NCI-H1436 (cell line): ENCODE measurements around the gene TTC28.

Experiments used
- DNase-seq: peaks from one replicate; lab custom pipeline; 2025; lab: John Stamatoyannopoulos, UW

Gene TTC28

DNA sequence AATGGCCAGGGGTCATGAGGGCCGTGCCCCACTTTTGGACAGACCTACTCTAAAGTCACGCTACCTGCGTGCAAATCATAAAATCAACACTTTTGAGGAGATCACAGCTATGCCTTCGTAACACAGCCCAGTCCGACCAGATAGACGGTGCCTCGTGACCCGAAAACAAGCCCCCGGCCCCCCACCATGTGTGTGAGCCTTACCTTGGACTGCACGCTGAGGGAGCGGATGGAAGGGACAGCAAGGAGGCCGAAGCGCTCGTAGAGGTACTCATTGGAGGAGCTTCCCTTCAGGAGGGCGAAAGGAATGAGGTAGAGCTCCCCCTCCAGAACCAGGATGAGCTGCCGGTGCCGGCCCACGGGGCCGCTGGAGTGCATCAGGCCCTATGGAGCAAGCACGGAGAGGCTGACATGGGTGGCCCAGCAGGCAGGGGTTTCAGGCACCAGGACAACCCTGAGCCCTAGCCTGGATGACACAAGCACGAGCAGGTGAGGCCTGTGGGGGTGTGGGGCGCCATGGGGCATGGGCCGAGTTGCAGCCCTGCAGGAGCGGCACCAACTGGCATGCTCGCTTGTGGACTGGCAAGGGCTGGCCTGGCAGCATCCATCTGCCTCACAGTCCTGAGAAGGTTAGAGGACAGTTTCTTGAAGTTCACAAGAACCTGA is 678.3 kb downstream of the TTC28 start:
- no peak for DNase-seq

DNA sequence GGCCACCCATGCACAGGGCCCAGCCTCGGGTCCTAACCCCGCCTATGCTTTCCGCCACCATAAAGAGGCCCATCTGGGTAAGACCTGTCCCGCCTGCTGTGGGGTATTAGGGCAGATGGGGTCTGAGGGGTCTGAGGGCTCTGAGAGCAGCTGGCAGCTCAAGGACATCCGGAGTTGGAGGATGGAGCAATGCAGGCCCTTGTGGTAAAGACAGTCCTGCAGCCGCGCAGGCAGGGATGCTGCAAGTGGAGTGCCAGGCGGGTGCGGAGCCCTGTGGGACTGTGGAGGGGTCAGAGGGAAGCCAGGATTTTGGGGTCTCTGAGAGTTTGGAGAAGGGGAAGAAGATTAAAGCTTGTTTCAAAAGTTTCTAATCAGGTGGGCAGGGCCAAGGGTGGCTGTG is 679.3 kb downstream of the TTC28 start:
- no peak for DNase-seq

DNA sequence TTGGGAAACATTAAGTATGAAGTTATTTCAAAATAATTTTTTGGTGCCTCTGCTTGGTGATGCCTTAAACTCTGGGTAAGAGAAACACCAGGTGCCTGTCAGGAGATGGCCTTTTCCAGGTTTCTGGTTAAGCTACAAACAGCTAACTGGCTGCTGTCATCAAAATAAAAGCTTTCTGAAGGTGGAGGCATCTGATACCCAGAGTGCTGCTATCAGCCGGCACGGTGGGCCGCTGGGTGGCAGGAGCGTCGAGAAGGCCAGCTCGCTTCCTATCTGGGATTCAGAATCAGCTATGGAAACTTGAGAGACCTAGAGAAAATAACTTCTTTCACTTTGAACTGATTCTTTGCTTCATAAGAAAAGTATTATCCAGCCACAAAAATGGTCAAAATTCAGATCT is 679.8 kb downstream of the TTC28 start:
- DNase-seq: no peak

DNA sequence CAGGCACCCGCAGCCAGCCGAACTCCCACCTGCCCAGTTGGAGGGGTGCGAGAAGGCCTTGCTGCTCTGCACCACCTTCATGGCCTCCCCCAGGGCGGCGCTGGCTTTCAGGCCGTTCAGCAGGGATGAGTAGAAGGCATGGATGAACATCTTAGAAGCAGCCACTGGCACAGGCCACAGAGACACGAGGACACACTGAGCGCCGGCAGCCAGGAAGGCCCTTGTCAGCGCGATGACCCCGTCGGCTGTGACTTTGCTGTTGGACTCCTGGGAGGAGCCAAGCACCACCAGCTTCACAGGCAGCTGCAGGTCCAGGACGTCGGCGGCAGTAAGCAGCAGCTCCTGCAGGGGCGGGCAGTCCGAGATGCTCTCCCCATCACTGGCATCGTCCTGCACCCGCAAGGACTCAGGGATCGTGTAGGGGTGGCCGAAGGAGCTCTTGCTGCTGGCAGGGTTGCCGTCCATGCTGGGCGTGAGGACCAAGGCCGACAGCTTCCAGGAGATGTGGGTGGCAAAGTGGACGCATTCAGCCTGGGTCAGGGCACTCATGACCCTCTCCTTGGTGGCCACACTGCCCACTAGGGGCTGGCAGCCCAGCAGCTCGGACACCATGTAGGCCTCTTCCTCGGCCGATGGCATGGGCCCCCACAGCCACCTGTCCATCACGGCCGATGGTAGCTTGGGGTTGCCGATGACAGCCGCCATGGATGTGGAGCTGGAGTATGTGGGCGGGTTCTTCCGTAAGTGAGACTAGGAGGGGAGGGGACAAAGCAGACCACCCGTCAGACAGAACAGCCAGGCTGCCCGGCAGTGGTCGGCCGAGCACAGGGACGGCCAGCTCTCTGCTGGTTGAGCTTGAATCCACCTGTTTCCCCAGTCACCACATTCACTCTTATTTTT is 680.9 kb downstream of the TTC28 start:
- no peak for DNase-seq

DNA sequence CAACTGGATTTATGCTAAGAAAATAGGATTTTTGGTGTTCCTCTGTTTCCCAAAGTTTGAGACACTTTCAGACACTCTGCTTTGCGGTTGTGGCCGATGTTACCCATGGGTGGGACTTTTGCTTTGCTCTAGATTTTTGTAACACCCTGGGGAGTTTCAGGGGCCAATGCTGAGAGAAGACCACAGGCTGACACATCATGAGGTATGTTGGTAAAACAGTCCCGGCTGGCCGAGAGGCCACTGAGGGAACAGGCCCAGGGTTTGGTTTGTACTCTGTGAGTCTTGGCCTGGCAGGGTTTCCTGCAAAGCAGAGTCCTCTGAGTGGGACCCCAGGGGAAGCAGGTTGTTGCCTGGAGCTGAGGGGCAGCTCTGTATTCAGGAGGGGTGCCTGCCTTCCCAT is 682.1 kb downstream of the TTC28 start:
- DNase-seq: no peak

DNA sequence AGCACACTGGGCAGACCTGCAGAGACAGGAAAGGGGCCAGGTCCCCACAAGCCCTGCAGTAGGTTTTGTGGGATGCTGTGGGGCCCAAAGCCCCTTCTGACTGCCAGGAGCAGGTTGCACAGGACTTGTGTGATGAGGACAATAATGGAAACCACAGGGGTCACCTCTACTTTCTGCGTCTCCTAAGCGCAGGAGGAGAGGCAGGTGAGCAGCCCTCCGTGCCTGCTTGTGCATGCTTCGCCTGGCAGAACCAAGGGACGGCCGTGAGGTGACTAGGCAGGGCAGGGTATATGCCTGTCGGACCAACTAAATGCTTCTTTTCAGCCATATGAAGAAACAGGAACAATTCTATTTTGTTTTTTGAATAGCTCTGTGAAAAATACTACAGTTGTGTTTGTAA is 682.7 kb downstream of the TTC28 start:
- no peak for DNase-seq

DNA sequence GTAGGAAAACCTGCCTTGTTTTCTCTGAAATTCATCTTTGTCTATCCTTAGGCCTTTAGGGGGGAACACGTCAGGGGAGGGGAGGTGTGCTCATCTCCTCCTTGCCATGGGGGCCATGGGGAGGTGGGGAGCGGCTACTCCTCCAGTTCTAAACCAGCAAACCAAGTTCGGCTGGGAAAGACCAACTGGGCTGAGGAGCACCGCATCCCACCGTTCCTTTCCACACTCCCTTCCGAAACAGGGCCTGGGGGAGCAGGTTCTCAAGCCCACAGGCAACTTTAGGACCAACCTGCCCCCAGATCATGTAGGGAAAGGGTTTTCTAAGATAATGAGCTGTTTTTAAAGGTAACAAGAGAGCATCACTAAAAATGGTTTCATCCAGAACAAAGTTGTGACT is 683.1 kb downstream of the TTC28 start:
- DNase-seq: no peak

DNA sequence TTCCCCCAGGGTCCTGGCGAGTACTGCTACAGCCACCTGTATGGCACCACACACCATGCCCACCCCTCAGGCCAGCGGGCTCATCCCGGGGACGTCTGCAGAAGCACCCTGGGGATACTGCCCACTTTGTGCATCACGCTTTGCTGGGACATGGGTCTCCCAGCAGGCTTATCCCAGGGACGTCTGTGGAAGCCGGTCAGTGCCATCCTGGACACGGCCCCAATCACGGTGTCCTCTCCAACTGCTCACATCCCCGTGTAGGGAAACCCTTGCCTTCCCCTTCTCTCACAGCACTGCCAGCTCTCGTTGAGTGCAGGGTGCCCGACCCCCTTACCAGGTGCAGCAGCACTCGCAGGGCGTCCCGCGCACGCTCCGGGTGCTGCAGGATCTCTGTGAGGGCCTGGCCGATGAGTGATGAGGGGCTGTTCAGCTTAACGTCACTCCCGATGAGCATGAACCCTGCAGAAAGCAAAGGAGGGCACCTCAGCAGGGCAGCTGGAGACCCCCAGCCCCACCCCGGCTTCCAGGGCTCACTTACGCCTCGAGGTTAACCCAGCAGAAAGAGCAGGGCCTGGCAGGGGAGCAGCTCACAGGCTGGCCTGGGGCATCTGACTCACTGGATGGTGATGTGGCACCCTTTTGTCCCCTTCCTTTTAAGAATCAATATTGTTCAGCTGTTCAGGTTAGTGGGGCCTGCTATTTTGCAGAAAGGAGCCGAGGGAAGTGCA is 683.7 kb downstream of the TTC28 start:
- DNase-seq: no peak

DNA sequence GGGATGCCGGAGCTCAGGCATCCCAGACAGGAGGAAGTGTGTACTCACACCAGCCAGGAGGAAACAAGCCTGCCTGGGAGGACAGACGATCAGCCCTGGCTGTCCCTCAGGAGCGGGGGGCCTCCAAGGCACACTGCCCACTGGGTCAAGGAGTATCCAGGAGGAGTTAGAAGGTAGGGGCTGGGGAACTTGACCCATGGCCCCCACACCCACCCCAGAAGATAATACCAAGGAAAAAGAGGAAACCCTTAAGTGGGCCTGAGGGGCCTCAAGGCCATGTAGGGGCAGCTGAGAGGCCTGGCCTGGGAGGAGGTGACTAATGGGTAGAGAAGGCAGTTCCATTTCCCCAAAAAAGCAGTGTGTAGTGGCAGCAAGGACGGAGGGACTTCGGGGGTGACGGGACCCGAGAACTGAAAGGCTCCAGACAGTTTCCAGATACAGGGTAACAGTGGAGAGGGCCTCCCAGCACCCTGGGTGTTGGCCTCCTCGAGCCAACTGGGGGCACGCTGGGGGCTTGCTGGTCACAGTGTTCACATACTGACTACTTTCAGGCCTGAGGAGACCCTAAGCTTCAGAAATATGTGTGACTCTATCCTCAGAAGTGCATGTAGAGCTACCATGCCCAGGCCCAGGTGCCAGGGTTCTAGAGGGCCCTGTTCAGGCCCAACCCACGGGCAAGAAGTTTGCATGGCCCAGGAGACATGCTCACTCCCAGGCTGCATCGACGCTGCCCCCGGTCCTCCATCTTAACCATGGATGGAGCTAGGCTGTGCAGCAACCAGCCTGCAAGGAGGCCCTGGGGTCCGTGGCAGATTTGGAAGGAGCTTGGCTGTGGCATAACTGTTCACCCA is 684.9 kb downstream of the TTC28 start:
- no peak for DNase-seq

DNA sequence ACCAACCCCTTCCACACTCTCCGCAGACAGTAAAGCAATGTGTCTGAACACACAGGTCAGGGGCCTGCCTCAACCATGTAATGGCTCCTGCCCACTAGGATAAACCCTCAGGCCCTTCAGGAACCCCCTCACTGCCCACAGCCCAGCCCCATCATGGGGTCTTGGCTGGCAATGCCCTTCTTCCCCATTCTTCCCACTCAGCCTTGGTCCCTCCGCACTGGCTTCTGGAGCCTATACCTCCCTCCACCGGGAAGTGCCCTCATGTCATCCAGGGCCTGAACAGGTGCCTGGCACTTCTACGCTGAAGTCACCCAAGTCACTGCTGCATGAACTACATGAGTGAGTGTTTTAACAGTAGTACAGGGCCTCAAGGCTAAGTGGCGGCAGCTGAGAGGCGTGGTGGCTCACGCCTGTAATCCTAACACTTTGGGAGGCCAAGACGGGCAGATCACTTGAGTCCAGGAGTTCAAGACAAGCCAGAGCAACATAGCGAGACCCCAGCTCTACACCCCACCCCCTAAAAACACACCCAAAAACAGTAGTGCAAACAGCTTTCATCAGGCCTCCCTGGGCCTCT is 685.8 kb downstream of the TTC28 start:
- DNase-seq: no peak

DNA sequence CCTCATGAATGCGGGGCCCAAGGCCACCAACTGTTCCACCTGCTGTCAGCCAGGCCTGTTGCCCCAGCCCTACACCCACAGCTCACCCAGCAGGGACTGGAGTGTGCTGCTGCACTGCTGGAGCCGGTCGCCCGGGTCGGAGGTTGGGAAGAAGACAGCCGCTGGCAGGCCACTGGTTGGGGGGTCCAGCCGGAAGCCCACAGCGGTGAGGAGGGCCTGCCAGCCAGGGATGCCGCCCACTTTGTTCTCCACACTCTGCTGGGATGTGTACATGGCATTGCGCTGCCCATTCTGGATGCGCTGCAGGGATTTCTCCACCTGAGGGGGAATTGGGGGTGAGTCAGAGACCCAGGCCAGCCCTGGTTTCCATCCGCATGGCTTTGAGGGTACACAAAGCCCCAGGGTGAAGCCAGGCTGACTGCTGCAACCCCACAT is 686.4 kb downstream of the TTC28 start:
- no peak for DNase-seq

DNA sequence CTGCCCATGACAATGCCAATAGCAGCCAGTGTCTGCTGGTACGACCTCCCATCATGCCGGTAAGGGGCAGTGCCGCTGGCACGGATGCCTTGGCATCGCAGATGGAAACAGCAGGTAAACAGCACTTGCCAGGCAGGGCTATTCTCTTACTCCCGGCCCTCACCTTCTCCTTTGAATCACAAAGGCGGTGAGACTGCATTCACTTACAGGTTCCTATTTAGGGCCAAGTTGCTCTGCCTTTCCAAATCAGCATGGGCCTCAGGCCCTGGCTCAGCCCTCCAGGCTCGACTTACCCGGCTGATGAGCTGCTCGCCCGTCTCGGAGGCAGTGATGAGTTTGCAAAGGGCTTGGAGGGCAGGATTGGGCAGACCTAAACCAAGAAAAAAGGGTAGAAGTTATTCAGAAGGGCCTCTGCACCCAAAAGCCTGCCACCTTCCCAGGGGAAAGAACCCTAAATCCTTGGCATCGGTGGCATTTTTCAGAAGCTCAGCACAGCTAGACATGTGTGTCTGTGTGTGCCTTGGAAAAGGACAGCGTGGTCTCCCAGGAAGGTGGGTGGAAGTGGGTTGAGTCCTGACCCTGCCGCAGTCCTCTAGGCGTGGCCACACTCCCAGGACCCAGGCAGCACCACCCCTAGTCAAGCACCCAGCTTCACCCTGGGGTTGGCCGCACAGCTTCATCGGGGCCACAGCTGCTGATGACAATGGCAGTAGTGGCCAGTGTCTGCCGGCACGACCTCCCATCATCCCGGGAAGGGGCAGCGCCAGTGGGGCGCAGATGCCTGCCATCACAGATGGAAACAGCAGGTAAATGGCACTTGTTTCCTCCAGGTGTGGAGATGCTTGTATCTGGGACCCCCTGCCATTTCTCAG is 687.1 kb downstream of the TTC28 start:
- no peak for DNase-seq

DNA sequence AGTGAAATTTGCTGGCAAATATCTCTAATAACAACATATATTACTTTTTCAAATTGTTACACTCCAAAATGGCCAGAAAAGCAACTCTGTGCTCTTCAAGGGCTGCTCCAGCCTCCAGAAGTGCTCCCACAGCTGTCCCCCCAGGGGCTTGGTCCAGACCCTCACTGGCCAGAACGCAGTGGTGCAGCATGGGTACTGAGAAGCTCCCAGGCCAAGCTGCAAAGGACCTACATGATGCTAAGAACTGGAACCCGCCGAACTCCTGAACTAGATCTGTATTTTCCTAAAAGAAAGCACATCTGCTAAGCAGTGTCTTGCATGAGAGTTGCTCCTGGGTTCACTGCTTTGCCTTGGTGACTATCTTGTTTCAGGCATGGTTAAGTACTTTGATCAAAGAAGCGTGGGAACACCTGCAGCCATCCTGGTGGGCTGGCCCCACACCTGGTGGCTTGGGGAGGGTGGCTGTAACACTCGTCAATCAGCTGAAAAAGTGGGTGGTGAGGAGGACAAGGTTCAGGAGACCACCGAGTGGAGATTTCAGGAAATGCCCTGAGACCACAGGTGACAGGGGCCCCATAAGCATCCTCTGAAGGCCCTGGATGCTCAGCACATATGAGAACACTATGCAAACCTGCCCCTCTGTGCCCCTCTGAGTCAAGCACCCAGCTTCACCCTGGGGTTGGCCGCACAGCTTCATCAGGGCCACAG is 687.9 kb downstream of the TTC28 start:
- no peak for DNase-seq

DNA sequence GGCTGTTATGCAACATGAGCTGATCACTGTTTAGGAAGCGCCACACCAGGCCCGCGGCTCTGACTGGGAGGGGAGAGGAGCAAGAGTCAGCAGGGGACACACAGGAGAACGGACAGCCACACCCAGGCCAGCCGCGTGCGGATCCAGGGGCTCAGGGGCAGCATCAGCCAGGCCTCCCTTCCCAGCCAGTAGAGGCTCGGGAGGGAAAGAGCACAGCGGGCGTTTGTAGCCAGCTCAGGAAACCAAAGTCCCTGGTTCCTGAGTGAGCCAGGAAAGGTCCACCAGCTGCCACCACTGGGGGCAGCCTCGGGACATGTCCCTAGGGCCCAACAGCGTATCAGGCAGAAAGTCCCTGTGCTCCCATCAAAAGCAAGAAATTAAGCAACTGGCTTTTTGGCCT is 688.8 kb downstream of the TTC28 start:
- no peak for DNase-seq

DNA sequence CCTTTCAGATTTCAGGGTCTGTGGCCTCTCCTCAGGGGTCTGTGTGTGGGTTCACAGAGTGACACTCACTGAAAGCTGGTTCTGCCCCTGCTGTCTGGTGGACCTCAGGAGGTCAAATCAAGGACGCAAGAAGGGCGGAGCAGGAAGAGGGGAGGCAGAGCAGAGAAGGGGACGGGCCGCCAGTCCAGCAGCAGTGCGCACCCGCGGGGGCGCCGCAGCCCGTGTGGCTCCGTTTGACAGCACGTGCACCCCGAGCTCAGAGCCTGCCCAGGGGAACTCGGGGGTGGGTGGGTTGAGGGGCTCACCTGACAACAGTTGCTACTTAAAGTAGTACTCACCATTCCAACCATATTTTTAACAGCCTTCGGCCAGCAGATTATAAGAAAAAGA is 689.2 kb downstream of the TTC28 start:
- DNase-seq: no peak

DNA sequence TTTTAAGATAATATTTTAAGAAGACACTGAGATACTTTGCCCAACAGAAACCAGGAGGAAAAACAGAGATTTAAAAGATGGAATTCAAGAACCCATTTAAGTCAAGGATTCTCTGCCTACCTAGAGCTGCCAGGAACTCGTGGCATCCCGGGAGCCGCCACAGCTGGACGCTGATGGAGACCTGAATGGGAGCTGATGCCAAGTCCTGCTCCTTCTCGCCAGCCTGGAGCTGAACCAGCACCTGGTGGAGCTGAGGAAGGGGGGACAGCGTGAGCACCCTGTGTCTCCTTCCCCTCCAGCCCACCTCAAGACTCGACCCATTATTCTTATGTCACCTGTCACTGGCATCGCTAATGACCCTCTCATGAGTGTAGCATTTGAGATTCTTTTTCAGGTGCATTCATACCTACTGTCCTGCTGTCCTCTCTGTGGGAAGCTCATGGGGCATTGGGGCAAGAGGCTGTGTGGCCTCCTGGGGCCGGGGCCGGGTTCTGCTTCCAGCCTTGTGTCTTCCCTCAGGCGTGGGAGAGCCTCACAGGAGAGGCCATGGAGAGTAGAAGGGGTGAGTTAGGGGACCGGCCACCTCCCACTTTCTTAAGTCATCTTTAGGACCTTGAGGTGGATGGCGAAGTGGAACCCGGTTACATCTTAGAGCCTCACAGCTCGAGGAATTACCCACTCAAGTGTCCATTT is 689.7 kb downstream of the TTC28 start:
- no peak for DNase-seq

DNA sequence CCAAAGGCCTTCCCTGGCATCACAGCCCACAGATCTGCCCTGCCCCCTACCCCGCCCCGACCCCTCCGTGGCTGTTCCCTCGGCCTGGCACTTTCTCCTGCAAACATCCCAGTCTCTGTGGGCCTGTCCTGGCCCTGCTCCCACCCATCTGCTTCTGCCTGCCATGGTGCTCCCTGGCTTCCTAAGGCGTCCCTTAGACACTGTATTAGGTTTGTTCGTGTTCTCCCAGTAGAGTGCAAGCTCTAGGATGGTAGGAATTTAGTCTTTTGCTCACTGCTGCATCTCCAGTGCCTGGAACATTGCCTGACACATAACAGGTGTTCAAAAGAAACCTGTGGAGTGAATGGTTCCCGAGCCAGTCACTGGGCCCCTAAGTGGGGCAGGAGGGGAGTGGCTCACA is 690.9 kb downstream of the TTC28 start:
- DNase-seq: no peak

DNA sequence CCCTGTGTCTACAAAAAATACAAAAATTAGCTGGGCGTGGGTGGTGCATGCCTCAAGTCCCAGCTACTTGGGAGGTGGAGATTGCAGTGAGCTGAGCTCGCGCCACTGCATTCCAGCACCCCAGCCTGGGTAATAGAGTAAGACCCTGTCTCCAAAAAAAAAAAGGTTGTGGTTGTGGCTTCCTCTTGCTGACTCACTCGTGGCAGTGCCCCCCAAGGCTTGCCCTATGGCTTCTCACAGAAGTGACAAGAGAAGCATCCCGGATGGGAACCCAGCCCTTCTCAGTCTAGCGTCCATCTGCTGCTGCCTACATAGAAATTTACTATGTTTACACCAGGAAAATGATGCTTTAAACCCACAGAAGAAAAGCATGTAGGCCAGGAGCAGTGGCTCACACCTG is 692.1 kb downstream of the TTC28 start:
- DNase-seq: no peak

DNA sequence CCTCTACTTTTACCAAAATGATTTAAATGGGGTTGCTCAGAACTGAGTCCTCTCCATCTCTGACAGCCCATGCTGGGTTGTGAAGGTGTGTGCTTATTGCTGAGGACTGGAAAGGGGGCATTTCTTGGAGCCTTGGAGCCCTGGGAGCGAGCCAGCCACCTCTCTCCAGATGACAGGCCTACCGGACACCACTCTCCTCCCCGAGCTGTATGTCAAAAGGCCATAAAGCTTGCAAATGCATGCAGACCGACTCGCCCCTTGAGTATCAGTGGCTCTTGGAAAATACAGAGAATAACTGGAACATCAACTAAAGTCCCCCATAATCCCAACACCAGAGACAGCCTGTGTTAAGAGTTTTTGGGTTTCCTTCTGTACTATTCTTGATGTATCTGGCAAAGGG is 692.7 kb downstream of the TTC28 start:
- no peak for DNase-seq
